NCI-H748 treated with DMSO at 0.1 percent for 48 hours (cell line): ENCODE results near the gene LRP1B.

Source experiments
- DNase-seq: peaks from one replicate; lab custom pipeline; 2025; lab: John Stamatoyannopoulos, UW

LRP1B gene

GRCh38 chr2:140247451-140248195, 1883.2 kb downstream of the LRP1B start:
- DNase-seq, result no peak

GRCh38 chr2:140246957-140247356, 1883.9 kb downstream of the LRP1B start:
- DNase-seq, result no peak

- DNase-seq, result no peak
These were observed 1884.8 kb downstream of the LRP1B start for GRCh38 chr2:140246058-140246457.

- no peak for DNase-seq
These were observed 1887.9 kb downstream of the LRP1B start for GRCh38 chr2:140242889-140243288.

- DNase-seq, result no peak
These were observed 1896.7 kb downstream of the LRP1B start for GRCh38 chr2:140234116-140234515.

- no peak for DNase-seq
These were observed 1919.9 kb downstream of the LRP1B start for GRCh38 chr2:140210963-140211362.

- no peak for DNase-seq
These were observed 1925.7 kb downstream of the LRP1B start for GRCh38 chr2:140205093-140205492.

GRCh38 chr2:140203347-140203746, 1927.5 kb downstream of the LRP1B start:
- no peak for DNase-seq

GRCh38 chr2:140201572-140201971, 1929.2 kb downstream of the LRP1B start:
- DNase-seq, result no peak

GRCh38 chr2:140200764-140201163, 1930.1 kb downstream of the LRP1B start:
- no peak for DNase-seq

GRCh38 chr2:140200307-140200706, 1930.5 kb downstream of the LRP1B start:
- no peak for DNase-seq

- peak; percentile 74 for DNase-seq
These were observed 1931.5 kb downstream of the LRP1B start for GRCh38 chr2:140199312-140199711.

- DNase-seq, result no peak
These were observed 1943.7 kb downstream of the LRP1B start for GRCh38 chr2:140187086-140187485.

- no peak for DNase-seq
These were observed 1944.5 kb downstream of the LRP1B start for GRCh38 chr2:140186313-140186712.

GRCh38 chr2:140185076-140185475, 1945.7 kb downstream of the LRP1B start:
- no peak for DNase-seq

- no peak for DNase-seq
These were observed 1947.6 kb downstream of the LRP1B start for GRCh38 chr2:140183056-140183765.
